ENCODE measurements around the gene UBXN4.
"Not testable (repeated sequence)": the region's sequence is repeated elsewhere in the genome, so short reads cannot be mapped to it uniquely, and the experiment has no call there.

The UBXN4 gene

DNA sequence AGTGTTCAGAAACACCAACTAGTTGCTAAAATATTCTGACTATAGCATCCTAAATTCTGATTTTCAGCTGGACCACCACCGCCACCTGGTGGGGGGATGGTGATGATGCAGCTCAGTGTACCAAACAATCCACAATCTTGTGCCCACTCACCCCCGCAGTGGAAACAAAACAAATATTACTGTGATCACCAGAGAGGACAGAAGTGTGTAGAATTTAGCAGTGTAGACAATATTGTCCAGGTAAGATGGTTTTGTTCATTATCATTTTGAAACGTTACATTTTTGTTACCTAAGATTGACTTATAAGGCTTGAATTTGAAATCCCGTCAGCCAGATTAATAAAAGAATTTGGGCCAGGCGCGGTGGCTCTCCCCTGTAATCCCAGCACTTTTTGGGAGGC lies 31.7 kb upstream of the UBXN4 start:
- TF ChIP-seq, protein P1, sequence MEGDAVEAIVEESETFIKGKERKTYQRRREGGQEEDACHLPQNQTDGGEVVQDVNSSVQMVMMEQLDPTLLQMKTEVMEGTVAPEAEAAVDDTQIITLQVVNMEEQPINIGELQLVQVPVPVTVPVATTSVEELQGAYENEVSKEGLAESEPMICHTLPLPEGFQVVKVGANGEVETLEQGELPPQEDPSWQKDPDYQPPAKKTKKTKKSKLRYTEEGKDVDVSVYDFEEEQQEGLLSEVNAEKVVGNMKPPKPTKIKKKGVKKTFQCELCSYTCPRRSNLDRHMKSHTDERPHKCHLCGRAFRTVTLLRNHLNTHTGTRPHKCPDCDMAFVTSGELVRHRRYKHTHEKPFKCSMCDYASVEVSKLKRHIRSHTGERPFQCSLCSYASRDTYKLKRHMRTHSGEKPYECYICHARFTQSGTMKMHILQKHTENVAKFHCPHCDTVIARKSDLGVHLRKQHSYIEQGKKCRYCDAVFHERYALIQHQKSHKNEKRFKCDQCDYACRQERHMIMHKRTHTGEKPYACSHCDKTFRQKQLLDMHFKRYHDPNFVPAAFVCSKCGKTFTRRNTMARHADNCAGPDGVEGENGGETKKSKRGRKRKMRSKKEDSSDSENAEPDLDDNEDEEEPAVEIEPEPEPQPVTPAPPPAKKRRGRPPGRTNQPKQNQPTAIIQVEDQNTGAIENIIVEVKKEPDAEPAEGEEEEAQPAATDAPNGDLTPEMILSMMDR (IDR thresholded peaks at IDR 0.05; ENCODE audit: borderline replicate concordance, insufficient read depth, low read depth, low read length), result peak; percentile 81
- no peak overlapping the region for H3K4me3 ChIP-seq (ENCODE audit: low read depth, low read length)

DNA sequence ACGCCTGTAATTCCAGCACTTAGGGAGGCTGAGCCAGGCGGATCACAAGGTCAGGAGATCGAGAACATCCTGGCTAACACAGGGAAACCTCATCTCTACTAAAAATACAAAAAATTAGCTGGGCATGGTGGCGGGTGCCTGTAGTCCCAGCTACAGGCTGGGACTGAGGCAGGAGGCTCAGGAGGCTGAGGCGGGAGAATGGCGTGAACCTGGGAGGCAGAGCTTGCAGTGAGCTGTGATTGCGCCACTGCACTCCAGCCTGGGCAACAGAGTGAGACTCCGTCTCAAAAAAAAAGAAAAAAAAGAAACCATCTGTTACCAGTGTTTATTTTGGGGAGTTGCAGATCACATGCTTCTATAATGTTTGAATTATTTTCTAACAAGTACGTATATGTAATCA lies 26.6 kb upstream of the UBXN4 start:
- not testable (repeated sequence) for H3K4me3 ChIP-seq (ENCODE audit: low read depth, low read length)

DNA sequence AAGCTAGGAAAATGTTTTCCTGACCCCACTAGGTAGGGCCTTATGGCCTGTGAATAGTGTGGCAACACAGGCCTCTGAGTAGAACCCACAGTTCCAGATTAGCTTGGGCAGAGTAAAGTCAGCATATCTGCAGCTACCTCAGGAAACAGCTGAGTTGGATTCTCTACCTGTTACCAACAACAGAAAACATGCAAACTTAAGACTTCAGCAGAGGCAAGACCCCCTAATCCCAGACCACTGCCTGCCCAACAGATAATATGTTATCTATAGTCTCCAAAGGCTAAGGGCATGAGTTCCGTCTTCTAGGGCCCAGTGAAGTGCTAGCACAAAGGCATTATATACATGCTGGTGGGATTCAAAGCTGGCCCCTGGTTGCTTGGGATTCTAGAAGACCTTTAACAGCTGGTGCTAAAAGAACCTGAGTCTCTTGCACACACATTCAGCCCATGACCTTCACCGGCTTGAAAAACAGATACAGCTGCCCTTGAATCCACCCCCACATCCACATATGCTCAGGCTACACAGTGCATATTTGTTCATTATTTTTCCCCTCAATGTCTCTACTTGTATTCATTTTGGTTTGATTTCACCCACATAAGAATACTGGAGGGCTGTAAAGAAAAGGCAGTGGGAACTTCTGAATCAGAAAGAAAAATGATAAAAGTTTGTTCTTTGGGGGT lies 13.5 kb upstream of the UBXN4 start:
- H3K4me3 ChIP-seq (ENCODE audit: low read depth, low read length), result no peak overlapping the region
- TF ChIP-seq, protein P1 (IDR thresholded peaks at IDR 0.05; ENCODE audit: borderline replicate concordance, insufficient read depth, low read depth, low read length), result no peak

DNA sequence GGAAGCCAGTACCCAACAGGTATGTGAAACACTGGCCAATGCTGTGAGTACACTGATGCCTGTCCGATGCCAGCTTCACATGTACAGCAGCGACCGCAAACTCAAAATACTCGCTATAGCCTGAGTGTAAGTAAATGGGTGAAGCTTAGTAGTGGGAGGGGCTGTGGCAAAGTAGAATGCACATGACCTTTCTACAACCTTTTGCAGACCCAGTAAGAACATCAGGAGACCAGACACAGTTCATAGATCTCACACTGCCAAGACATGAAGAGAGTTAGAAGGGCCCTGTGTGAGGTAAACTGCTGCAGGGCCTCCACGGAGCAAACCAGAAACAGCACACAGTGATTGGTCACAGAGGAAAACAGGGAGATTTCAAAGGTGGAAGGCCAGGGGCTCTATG lies 9.1 kb upstream of the UBXN4 start:
- H3K4me3 ChIP-seq (ENCODE audit: low read depth, low read length), result no peak overlapping the region
- TF ChIP-seq, protein P1 (IDR thresholded peaks at IDR 0.05; ENCODE audit: borderline replicate concordance, insufficient read depth, low read depth, low read length), result no peak

DNA sequence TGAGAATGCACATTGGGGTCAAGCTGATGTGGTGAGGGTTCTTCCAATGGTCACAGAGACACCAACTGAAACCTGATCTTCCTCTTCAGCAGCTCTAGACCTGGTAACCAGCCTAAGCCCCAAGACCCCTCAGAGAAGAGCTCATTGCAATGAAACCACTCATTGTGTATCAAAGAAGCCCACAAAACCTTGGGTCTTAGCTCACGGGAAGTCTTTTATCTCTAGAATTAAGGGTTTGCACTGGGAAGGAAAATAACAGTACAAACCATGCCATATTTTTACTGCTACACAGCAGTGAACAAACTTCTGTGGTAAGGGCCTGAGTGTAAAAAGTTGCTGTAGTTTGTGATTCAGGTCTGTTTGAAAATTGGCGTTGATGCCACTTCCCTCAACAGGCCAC lies 8.6 kb upstream of the UBXN4 start:
- TF ChIP-seq, protein P1 (IDR thresholded peaks at IDR 0.05; ENCODE audit: borderline replicate concordance, insufficient read depth, low read depth, low read length), result no peak
- no peak overlapping the region for H3K4me3 ChIP-seq (ENCODE audit: low read depth, low read length)

DNA sequence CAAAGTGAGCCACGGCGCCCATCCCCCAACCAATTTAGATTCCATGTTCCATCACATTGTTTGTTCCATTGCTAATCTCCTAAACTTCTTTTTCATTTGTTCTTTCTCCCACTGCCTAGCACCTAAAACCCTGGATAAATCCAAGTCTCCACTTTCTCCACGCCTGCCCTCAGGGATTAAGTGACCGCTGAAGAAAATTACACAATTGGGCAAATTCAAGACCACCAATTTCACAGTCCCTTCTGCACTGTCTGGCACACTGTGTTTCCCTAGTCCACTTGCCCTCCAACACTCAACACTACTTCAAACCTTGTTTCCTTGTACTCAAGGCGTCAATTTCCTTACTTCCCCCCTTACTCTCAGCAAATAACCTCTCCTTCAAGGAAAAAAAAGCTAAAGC lies 5.1 kb upstream of the UBXN4 start:
- TF ChIP-seq, protein P1 (IDR thresholded peaks at IDR 0.05; ENCODE audit: borderline replicate concordance, insufficient read depth, low read depth, low read length), result no peak
- H3K4me3 ChIP-seq (ENCODE audit: low read depth, low read length), result no peak overlapping the region

DNA sequence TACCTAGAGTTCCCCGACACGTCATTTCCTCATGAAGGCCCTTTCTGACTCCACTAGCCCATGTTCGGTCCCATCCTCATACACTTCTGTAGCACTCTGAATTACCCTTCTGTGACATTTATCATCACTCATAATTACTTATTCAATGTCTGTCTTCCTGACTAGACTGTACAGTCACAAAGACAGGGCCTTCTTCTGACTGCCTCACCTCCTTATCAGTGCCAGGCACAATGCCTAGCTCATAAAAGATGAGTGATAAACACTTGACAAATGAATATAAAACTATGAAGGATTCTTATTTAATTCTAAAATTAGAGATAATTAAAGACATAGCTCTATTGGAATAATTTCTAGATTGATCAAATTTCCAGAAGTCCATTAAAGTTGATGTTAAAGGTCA lies 1.4 kb upstream of the UBXN4 start:
- H3K4me3 ChIP-seq (ENCODE audit: low read depth, low read length), result no peak overlapping the region
- TF ChIP-seq, protein P1 (IDR thresholded peaks at IDR 0.05; ENCODE audit: borderline replicate concordance, insufficient read depth, low read depth, low read length), result no peak

DNA sequence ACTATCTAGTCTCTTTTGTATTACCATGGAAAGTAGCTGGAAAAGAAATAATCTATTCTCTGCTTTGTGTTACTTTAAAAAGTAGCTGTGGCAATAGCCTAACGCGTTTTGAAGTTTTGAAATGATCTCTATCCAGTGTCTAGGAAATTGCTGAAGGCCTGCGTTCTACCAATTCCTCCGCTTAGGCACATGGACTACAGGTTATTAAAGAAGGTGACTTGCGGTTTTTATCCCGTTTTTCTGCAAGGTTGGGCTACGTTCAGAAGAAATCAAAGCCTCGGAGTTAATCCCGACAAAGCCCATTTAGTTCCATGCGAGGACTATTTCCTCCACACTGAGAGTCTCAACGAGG lies 636 bp upstream of the UBXN4 start:
- no peak overlapping the region for H3K4me3 ChIP-seq (ENCODE audit: low read depth, low read length)
- TF ChIP-seq, protein P1 (IDR thresholded peaks at IDR 0.05; ENCODE audit: borderline replicate concordance, insufficient read depth, low read depth, low read length), result no peak

Measured in GM12875 (cell line).